HG03095 (cell line): ENCODE measurements around the gene MPND.

ENCODE experiments used
- ATAC-seq: cut with Tn5 transposase; IDR thresholded peaks from one replicate; pipeline ENCODE4 v1.9.1; 2021; ENCODE audit warnings: moderate library complexity; ENCODE audit not compliant: unreplicated experiment

Gene MPND

GRCh38 chr19:4396949-4397783 is 53.8 kb downstream of the MPND start:
- no peak for ATAC-seq

GRCh38 chr19:4399812-4400134 is 56.4 kb downstream of the MPND start:
- ATAC-seq, result peak; percentile 10

GRCh38 chr19:4400135-4400936 is 57.0 kb downstream of the MPND start, which contains the start of gene SH3GL1:
Gene SH3GL1, minus strand, starts transcription at chr19:4400547. Its CDS starts 179 bp downstream, at chr19:4400368.
- peak; percentile 45 for ATAC-seq

GRCh38 chr19:4401769-4402170 is 58.4 kb downstream of the MPND start:
- no peak for ATAC-seq

GRCh38 chr19:4402171-4403004 is 59.0 kb downstream of the MPND start, which contains the start of gene CHAF1A:
Gene CHAF1A, plus strand, starts transcription at chr19:4402640. Its CDS starts 123 bp downstream, at chr19:4402763.
- peak; percentile 83 for ATAC-seq

- ATAC-seq, result no peak
These were observed 59.8 kb downstream of the MPND start for GRCh38 chr19:4403005-4403761.

GRCh38 chr19:4405977-4406376 is 62.6 kb downstream of the MPND start:
- no peak for ATAC-seq

- no peak for ATAC-seq
These were observed 63.3 kb downstream of the MPND start for GRCh38 chr19:4406626-4407025.

- ATAC-seq, result no peak
These were observed 66.0 kb downstream of the MPND start for GRCh38 chr19:4409123-4409933.
